Measurements from ENCODE around the gene AGTRAP.

DNA sequence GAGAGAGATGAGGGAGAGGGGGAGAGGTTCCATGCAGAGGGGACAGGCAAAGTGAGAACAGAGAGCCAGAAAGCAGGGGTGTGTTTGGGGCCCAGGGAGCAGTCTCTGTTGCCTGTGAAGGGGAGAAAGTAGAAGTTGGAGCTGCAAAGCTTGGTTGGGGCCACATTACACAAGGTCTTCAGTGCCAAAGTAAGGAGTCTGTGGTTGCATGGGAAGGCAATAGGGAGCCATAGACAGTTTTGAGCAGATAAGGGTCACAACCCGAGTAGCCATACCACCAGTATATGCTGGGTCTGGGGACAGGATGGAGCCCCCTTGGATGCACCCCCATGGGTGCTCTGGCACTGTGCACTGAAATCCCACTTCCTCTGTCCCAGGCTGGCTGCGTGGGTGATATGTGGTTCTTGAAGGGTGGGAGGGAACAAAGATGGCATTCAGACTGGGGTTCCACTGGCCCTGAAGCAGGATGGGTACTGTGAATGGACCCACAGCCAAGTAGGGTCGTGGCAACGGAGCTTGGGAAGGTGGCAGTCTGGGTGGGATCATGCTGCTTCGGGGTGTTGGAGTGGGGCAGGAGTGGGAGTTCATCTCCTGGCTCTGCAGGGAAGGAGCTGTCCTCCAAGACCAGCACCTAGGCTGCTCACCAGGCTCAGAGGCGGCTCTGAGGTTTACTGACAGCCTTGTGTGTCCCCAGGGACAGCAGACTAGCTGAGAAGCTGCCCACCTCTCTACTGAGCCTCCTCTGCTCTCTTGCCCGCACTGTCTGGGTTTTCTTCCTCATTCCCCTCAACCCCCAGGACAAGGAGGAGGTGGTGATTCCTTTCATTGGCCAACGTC lies 32.4 kb upstream of the AGTRAP start:
- TF ChIP-seq, protein P1, sequence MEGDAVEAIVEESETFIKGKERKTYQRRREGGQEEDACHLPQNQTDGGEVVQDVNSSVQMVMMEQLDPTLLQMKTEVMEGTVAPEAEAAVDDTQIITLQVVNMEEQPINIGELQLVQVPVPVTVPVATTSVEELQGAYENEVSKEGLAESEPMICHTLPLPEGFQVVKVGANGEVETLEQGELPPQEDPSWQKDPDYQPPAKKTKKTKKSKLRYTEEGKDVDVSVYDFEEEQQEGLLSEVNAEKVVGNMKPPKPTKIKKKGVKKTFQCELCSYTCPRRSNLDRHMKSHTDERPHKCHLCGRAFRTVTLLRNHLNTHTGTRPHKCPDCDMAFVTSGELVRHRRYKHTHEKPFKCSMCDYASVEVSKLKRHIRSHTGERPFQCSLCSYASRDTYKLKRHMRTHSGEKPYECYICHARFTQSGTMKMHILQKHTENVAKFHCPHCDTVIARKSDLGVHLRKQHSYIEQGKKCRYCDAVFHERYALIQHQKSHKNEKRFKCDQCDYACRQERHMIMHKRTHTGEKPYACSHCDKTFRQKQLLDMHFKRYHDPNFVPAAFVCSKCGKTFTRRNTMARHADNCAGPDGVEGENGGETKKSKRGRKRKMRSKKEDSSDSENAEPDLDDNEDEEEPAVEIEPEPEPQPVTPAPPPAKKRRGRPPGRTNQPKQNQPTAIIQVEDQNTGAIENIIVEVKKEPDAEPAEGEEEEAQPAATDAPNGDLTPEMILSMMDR (conservative IDR thresholded peaks at IDR 0.05; ENCODE audit: low read depth, low read length), result no peak
- TF ChIP-seq USF2 (IDR thresholded peaks at IDR 0.05; ENCODE audit: low read depth, low read length), result no peak
- TF ChIP-seq POLR2A (IDR thresholded peaks at IDR 0.05; ENCODE audit: low read depth, low read length), result no peak
- TF ChIP-seq BHLHE40 (IDR thresholded peaks at IDR 0.05; ENCODE audit: low read depth, low read length), result no peak
- TF ChIP-seq SMC3 (IDR thresholded peaks at IDR 0.05; ENCODE audit: low read depth, low read length), result no peak
- TF ChIP-seq MAFK (IDR thresholded peaks at IDR 0.05; ENCODE audit: low read depth, low read length), result no peak
- no peak for TF ChIP-seq RFX5 (IDR thresholded peaks at IDR 0.05; ENCODE audit: low read depth, low read length)
- TF ChIP-seq RAD21 (IDR thresholded peaks at IDR 0.05; ENCODE audit: low read length), result no peak
- TF ChIP-seq MAZ (IDR thresholded peaks at IDR 0.05; ENCODE audit: borderline replicate concordance, low read depth, low read length), result no peak
- TF ChIP-seq MXI1 (IDR thresholded peaks at IDR 0.05; ENCODE audit: borderline replicate concordance, low read depth, low read length), result no peak
- TF ChIP-seq CEBPB (IDR thresholded peaks at IDR 0.05; ENCODE audit: low read depth, low read length), result no peak
- TF ChIP-seq ELK1 (IDR thresholded peaks at IDR 0.05; ENCODE audit: borderline replicate concordance, low read depth, low read length), result no peak
- TF ChIP-seq FOS (IDR thresholded peaks at IDR 0.05; ENCODE audit: low read depth, low read length), result no peak

All from IMR-90 (cell line).